Amniotic epithelial cell (primary cell): ENCODE data around the gene DCDC2C.
A peak's percentile ranks its signal among the peaks of the same experiment; 100 is the strongest.

Source experiments
- DNase-seq: peaks from one replicate; pipeline ENCODE4 v3.0.0-alpha.2; 2010; ENCODE audit warnings: low read depth

The DCDC2C gene

GRCh38 chr2:3672861-3673678, 30.3 kb upstream of the DCDC2C start:
- no peak for DNase-seq

GRCh38 chr2:3674066-3674845, 29.1 kb upstream of the DCDC2C start:
- no peak for DNase-seq

GRCh38 chr2:3675687-3676086, 27.7 kb upstream of the DCDC2C start:
- no peak for DNase-seq

DNA sequence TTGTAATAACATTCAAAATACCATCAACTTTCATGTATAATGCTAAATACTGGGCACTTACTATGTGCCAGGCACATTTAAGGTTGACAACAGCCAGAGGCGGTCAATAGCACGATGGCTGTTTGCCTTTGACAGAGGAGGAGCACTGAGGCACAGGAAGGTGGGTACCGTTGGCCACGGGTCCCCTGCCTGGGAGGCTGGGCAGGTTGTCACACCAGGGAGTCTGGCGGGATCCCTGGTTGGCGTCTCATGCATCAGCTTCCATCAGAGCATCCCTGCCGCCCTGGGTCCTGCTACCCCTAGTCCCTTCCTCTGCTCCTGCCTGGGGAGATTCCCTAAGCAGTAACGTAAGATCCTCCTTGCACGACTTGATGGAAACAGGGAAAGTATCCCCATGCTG, 25.9 kb upstream of the DCDC2C start:
- DNase-seq, result no peak

DNA sequence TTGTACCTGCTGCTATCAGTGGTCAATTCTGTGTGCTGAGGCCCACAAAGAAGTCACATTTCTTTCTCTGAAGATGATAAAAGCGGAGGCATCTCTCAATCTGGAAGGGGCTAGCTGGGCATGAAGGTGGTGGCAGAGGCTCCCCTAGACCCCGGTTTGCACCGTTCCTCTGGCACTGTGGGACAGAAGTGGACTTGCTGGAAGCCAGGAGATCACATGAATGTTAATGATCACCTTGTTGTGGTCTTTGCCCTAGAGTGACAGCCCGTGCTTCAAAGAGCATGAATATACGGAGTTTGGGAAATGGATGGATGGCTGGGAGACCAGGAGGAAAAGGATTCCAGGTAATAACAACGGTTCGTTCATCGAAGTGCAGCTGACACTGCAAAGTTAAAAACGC, 25.2 kb upstream of the DCDC2C start:
- DNase-seq, result no peak

DNA sequence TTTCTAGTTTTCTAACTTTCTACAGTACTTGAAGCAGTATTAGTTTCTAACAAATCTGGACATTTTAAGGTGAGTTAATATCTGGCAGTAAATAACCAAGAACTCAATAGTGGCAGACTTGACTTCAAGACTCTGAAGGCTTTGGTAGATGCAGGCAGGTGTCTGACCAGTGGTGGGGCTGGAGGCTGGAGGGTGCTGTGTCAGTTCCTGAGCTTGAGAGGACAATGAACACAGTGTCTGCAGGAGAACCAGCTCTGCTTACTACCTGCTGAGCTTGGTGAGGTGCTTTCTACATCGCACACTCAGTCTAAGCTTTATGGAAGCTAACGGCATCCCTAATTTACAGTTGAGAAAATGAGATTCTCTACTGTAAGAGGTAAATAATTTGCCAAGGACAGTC, 24.2 kb upstream of the DCDC2C start:
- DNase-seq, result no peak

DNA sequence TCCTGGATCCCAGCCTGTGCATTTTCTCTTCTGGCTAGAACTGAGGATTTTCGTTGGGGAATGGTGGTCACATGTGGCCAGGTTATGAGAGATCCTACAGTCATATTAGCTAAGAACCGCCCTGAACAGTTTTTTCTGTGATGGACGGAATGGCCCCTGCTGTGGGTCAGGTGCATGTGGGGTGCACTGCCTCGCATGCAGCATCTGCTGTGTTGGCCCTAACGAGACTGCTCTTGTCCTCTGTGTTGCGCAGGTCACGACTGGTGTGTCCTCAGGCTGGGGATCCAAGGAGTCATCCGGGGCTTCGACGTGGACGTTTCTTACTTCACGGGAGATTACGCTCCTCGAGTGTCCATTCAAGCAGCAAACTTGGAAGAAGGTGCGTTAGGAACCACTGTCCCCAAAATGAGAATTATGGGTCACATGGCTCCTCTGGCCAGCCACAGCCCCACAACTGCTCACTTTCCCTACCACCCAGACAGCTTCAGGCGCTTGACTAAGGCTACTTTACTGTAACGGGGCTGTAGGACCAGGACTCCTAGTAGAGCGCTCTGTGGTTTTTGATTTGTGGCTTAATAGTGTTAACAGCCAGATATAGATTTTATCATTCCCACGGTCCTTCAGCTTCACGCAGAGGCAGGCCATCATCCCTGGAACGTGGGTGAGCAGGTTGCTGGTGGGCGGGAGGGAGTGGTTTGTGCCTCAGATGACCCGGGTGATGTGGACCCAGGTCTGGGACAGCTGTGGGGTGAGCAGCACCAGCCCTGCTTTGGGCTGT, 23.6 kb upstream of the DCDC2C start:
- DNase-seq, result no peak

DNA sequence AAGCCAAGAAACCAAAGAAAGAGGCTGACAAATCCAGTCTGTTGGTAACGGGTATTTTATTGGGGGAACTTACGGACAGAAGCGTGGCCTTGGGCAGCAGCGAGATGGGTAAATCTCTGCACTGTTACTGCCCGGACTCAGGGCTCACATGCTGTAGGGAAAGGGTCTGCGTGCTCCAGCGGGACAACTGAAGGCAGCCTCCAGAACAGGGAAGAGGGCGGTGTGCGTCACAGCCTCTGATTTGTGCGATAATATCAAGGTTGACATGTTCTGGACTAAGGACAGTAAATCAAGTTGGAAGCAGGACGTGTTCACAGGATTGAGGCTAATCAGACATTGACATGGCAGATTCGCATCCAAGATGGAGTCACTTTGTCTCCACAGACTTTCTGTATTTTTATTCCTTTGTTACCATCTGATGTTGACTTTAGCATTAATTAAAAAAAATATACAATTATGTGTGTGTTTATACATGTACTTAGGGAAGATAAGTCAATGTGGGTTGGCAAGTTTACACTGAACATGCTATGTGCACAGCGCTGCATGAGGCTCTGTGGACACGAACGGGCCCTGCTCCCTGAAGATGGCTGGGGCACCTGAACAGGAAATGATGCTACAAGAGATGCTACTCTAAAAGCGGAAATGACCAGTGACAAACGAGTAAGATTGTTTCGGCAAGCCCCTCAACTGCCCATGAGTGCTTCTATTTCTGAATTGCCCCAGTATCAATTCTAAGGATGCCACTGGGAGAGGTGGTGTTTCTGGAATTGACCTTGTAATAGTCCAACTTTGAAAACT, 22.6 kb upstream of the DCDC2C start:
- no peak for DNase-seq

DNA sequence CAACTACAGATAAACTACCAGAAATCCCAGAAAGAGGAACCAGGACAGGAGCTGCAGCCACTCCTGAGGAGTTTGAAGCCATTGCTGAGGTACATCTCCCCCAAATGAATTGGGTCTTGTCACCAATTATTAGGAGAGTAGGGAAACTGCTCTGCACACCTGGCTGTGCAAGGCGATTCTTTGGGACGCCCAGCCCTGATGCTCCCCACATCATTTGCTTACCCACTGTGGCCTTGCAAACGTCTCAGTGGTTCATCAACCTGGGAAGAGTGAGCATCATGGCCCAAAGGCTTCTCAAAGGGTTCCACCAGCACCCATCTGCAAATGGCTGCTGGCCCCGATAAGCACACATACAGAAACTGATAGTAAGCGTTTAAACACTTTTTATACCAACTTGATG, 21.8 kb upstream of the DCDC2C start:
- DNase-seq, result no peak

DNA sequence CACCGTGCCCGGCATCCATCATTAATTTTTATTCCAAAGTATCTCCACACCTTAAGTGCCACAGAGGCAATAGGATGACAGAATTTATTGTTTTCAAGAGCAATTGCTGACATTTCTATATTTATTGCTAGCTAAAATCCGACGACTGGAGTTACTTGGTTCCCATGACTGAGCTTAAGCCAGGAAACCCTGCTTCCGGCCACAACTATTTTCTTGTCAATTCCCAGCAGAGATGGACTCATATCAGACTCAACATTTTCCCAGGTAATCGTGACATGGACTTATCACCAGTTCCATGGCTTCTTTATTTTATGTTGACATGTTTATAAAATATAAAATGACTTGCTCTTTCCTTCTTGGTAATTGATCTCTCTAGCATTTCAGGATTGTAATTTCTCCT, 20.6 kb upstream of the DCDC2C start:
- no peak for DNase-seq

GRCh38 chr2:3683748-3684454, 19.5 kb upstream of the DCDC2C start:
- peak; percentile 11 for DNase-seq

GRCh38 chr2:3689998-3690748, 13.2 kb upstream of the DCDC2C start:
- no peak for DNase-seq

GRCh38 chr2:3692375-3692774, 11.0 kb upstream of the DCDC2C start:
- DNase-seq, result peak; percentile 7

- no peak for DNase-seq
These were observed 6.8 kb upstream of the DCDC2C start for GRCh38 chr2:3696545-3696944.

GRCh38 chr2:3701071-3701470, 2.3 kb upstream of the DCDC2C start:
- DNase-seq, result no peak

GRCh38 chr2:3703757-3704355, 481 bp downstream of the DCDC2C start:
- no peak for DNase-seq

- no peak for DNase-seq
These were observed 1.3 kb downstream of the DCDC2C start for GRCh38 chr2:3704692-3705091.

GRCh38 chr2:3705782-3706181, 2.4 kb downstream of the DCDC2C start:
- DNase-seq, result no peak

GRCh38 chr2:3706892-3707291, 3.5 kb downstream of the DCDC2C start:
- no peak for DNase-seq

- DNase-seq, result no peak
These were observed 5.2 kb downstream of the DCDC2C start for GRCh38 chr2:3708576-3708975.
